ENCODE results near the gene NT5DC4.

- TF ChIP-seq CHD2 (IDR thresholded peaks at IDR 0.05; ENCODE audit: low read length) (no peak), ATF3 (IDR thresholded peaks at IDR 0.05; ENCODE audit: insufficient read depth, low read depth, low read length) (no peak)
These were observed 32.5 kb upstream of the NT5DC4 start for GRCh38 chr2:112688086-112688880.

All from H1 (cell line).